BE2C (cell line): ENCODE measurements around the gene LETM1.
"Not testable (repeated sequence)": the region's sequence is repeated elsewhere in the genome, so short reads cannot be mapped to it uniquely, and the experiment has no call there.

Experiments used
- DNase-seq: peaks from one replicate; pipeline ENCODE4 v3.0.0-alpha.2; 2020
- H3K27me3 ChIP-seq: fragments of 250-450 bp; sonication (Bioruptor Pico); 2 replicates; pipeline ENCODE4 v1.5.1; 2020; ENCODE audit warnings: mild to moderate bottlenecking
- H3K36me3 ChIP-seq: fragments of 250-450 bp; sonication (Bioruptor Pico); 2 replicates; pipeline ENCODE4 v1.5.1; 2020; ENCODE audit warnings: mild to moderate bottlenecking
- H3K4me1 ChIP-seq: fragments of 250-450 bp; sonication (Bioruptor Pico); 2 replicates; pipeline ENCODE4 v1.5.1; 2020
- H3K4me3 ChIP-seq: 2 replicates; pipeline ENCODE4 v1.5.1; 2011; ENCODE audit warnings: low read depth, low read length
- H3K9me3 ChIP-seq: fragments of 250-450 bp; sonication (Bioruptor Pico); 2 replicates; pipeline ENCODE4 v1.5.1; 2020
- TF ChIP-seq, protein P1 (sequence below): IDR thresholded peaks from 2 replicates; pipeline ENCODE4 v1.5.1; 2012; ENCODE audit warnings: mild to moderate bottlenecking, low read depth, low read length

LETM1 gene

GRCh38 chr4:1852904-1853623, 2.9 kb downstream of the LETM1 start:
- Histone ChIP-seq H3K4me3 (no peak overlapping the region), H3K36me3 (peaks cover 14% of the 10 kb centered on the region), H3K4me1 (peaks cover 3% of the 10 kb centered on the region; the same call in 1 of the 2 replicates), H3K9me3 (no peaks in the 10 kb centered on the region), H3K27me3 (no peaks in the 10 kb centered on the region)
- DNase-seq = no peak
- TF ChIP-seq, protein P1, sequence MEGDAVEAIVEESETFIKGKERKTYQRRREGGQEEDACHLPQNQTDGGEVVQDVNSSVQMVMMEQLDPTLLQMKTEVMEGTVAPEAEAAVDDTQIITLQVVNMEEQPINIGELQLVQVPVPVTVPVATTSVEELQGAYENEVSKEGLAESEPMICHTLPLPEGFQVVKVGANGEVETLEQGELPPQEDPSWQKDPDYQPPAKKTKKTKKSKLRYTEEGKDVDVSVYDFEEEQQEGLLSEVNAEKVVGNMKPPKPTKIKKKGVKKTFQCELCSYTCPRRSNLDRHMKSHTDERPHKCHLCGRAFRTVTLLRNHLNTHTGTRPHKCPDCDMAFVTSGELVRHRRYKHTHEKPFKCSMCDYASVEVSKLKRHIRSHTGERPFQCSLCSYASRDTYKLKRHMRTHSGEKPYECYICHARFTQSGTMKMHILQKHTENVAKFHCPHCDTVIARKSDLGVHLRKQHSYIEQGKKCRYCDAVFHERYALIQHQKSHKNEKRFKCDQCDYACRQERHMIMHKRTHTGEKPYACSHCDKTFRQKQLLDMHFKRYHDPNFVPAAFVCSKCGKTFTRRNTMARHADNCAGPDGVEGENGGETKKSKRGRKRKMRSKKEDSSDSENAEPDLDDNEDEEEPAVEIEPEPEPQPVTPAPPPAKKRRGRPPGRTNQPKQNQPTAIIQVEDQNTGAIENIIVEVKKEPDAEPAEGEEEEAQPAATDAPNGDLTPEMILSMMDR = no peak

GRCh38 chr4:1851575-1852410, 4.2 kb downstream of the LETM1 start:
- no peaks in the 10 kb centered on the region for H3K27me3 ChIP-seq
- H3K9me3 ChIP-seq = no peaks in the 10 kb centered on the region
- H3K36me3 ChIP-seq = peaks cover 21% of the 10 kb centered on the region
- no peak for DNase-seq
- H3K4me1 ChIP-seq = no peaks in the 10 kb centered on the region
- TF ChIP-seq, protein P1 = no peak
- H3K4me3 ChIP-seq = no peak overlapping the region

DNA sequence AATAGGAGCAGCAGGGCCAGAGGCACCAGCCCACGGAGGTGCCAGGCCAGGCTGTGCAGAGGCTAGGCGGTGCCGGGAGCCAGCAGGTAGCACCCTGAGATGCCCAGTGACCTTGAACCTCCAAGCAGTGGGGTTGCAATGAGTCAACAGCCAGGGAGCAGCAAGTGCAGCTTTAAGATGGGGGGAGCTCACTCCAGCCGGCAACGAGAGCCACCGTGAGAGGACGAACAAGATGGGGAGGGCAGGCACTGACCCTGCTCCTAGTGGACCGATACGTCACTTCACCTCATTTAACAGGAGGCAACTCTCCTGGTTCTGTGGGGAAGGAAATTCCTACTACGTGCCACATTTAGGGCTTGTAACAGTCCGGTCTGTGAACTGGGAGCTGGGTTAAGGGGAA, 4.8 kb downstream of the LETM1 start:
- no peak for DNase-seq
- peaks cover 27% of the 10 kb centered on the region for H3K36me3 ChIP-seq
- H3K27me3 ChIP-seq = no peaks in the 10 kb centered on the region
- H3K4me3 ChIP-seq = no peak overlapping the region
- no peaks in the 10 kb centered on the region for H3K9me3 ChIP-seq
- TF ChIP-seq, protein P1 = no peak
- no peaks in the 10 kb centered on the region for H3K4me1 ChIP-seq

DNA sequence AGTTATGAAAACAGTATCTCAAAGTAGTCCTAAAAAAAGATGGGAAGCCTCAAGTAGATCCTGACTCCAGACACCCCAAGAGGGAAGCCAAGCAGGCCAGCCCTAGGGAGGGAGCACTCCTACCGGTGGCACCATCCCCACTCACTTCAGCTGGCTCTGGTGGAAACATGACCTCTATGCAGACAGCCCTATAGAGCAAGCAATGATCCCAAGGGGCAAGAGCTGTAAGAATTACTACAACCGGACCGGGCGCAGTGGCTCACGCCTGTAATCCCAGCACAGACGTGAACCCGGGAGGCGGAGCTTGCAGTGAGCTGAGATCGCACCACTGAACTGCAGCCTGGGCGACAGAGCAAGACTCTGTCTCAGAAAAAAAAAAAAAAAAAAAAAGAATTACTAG, 5.7 kb downstream of the LETM1 start:
- Histone ChIP-seq H3K4me1 (no peaks in the 10 kb centered on the region), H3K36me3 (peaks cover 33% of the 10 kb centered on the region), H3K4me3 (no peak overlapping the region), H3K27me3 (no peaks in the 10 kb centered on the region), H3K9me3 (no peaks in the 10 kb centered on the region)
- no peak for DNase-seq
- TF ChIP-seq, protein P1 = no peak

DNA sequence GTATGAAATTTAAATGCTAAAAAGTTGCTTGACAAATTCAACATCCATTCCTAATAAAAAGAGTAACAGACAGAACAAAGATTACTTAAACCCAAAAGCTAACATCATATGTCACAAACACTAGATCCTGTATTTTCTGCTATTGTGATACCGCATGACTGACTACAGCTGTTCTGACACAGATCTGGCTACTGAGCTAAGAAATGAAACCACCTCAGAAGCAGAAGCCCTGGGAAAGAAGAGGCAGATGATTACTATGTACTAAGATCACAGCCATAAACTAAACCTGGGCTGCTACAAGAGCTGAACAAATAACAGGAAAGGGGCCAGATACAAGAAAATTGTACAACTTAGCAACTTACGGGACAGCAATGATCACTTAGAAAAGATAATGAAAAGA, 9.4 kb downstream of the LETM1 start:
- no peak overlapping the region for H3K4me3 ChIP-seq
- no peaks in the 10 kb centered on the region for H3K4me1 ChIP-seq
- no peak for DNase-seq
- H3K9me3 ChIP-seq = no peaks in the 10 kb centered on the region
- H3K27me3 ChIP-seq = no peaks in the 10 kb centered on the region
- TF ChIP-seq, protein P1 = no peak
- peaks cover 57% of the 10 kb centered on the region for H3K36me3 ChIP-seq

- peaks cover 73% of the 10 kb centered on the region for H3K36me3 ChIP-seq
- not testable (repeated sequence) for H3K27me3 ChIP-seq, H3K4me3 ChIP-seq, H3K9me3 ChIP-seq, H3K4me1 ChIP-seq, DNase-seq
Measured at GRCh38 chr4:1844618-1845017, 11.3 kb downstream of the LETM1 start.
